WTC11 (cell line): ENCODE measurements around the gene SATB1. TPM values are rescaled to one million over a fixed set of nuclear protein-coding genes. Genes with fewer than 3 reads are reported as not detected.
A peak's percentile ranks its signal among the peaks of the same experiment; 100 is the strongest.

Source experiments
- ATAC-seq: fragments of 200-7000 bp; cut with Tn5 transposase; 2 replicates; pipeline ENCODE4 v1.10.0; 2021; ENCODE audit warnings: mild to moderate bottlenecking, moderate library complexity
- CTCF ChIA-PET: fragments of 300-600 bp; sonication (Branson Sonifier 250); formaldehyde crosslinking; loops from one replicate; lab custom pipeline; 2021; ENCODE audit warnings: antibody characterized with exemption; lab: Charles Lee
- POLR2A ChIA-PET: fragments of 350-600 bp; sonication (Branson Sonifier 250); formaldehyde crosslinking; loops from one replicate; lab custom pipeline; 2021; ENCODE audit warnings: antibody characterized with exemption; lab: Charles Lee
- DNase-seq: peaks from one replicate; pipeline ENCODE4 v3.0.0; 2021; ENCODE audit warnings: low spot score
- H3K27ac Mint-ChIP-seq: 2 replicates; pipeline ENCODE4 v1.8.0; 2021; ENCODE audit warnings: mixed read lengths
- H3K27me3 Mint-ChIP-seq: 2 replicates; pipeline ENCODE4 v1.8.0; 2021; ENCODE audit warnings: low read depth, mild to moderate bottlenecking, moderate library complexity, mixed read lengths
- H3K36me3 Mint-ChIP-seq: 2 replicates; pipeline ENCODE4 v1.8.0; 2021; ENCODE audit warnings: mixed read lengths
- H3K4me1 Mint-ChIP-seq: 2 replicates; pipeline ENCODE4 v1.8.0; 2022; ENCODE audit warnings: mixed read lengths
- H3K4me3 Mint-ChIP-seq: 2 replicates; pipeline ENCODE4 v1.8.0; 2021; ENCODE audit warnings: mild to moderate bottlenecking, moderate library complexity, mixed read lengths
- H3K9me3 Mint-ChIP-seq: 2 replicates; pipeline ENCODE4 v1.8.0; 2021; ENCODE audit warnings: mixed read lengths
- ATF1 ChIP-seq: sonication (generic); formaldehyde crosslinking; IDR thresholded peaks from 2 replicates; pipeline ENCODE4 v1.8.1; 2023; ENCODE audit warnings: mild to moderate bottlenecking, moderate library complexity, missing genetic modification reagents
- CBFB ChIP-seq: sonication (generic); formaldehyde crosslinking; IDR thresholded peaks from 2 replicates; pipeline ENCODE4 v1.8.1; 2022; ENCODE audit warnings: mild to moderate bottlenecking, low read depth, missing genetic modification reagents
- CREB1 ChIP-seq: sonication (generic); formaldehyde crosslinking; IDR thresholded peaks from 2 replicates; pipeline ENCODE4 v1.8.0; 2023; ENCODE audit warnings: mild to moderate bottlenecking, missing genetic modification reagents
- ERG ChIP-seq: fragments of 250-450 bp; sonication (Bioruptor Pico); IDR thresholded peaks from 2 replicates; pipeline ENCODE4 v1.8.0; 2021; ENCODE audit warnings: mild to moderate bottlenecking
- ESRRA ChIP-seq: sonication (generic); formaldehyde crosslinking; IDR thresholded peaks from 2 replicates; pipeline ENCODE4 v1.8.1; 2022; ENCODE audit warnings: mild to moderate bottlenecking, missing genetic modification reagents, borderline replicate concordance
- FOXP1 ChIP-seq: sonication (generic); formaldehyde crosslinking; IDR thresholded peaks from 2 replicates; pipeline ENCODE4 v1.8.0; 2022; ENCODE audit warnings: missing genetic modification reagents, mild to moderate bottlenecking, moderate library complexity, borderline replicate concordance
- GTF2I ChIP-seq: fragments of 250-450 bp; sonication (Bioruptor Pico); conservative IDR thresholded peaks from 2 replicates; pipeline ENCODE4 v1.4.0; 2021; ENCODE audit warnings: mild to moderate bottlenecking
- MLX ChIP-seq: sonication (generic); formaldehyde crosslinking; IDR thresholded peaks from 2 replicates; pipeline ENCODE4 v1.8.1; 2023; ENCODE audit warnings: mild to moderate bottlenecking, missing genetic modification reagents, moderate library complexity
- PRRX2 ChIP-seq: fragments of 250-450 bp; sonication (Bioruptor Pico); IDR thresholded peaks from 2 replicates; pipeline ENCODE4 v1.8.0; 2021; ENCODE audit warnings: mild to moderate bottlenecking
- SMAD3 ChIP-seq: sonication (generic); formaldehyde crosslinking; IDR thresholded peaks from 2 replicates; pipeline ENCODE4 v1.8.0; 2022; ENCODE audit warnings: missing genetic modification reagents, mild to moderate bottlenecking, borderline replicate concordance
- SMAD4 ChIP-seq: sonication (generic); formaldehyde crosslinking; IDR thresholded peaks from 2 replicates; pipeline ENCODE4 v1.8.0; 2022; ENCODE audit warnings: mild to moderate bottlenecking, missing genetic modification reagents
- TCF7 ChIP-seq: sonication (generic); formaldehyde crosslinking; IDR thresholded peaks from 2 replicates; pipeline ENCODE4 v1.8.0; 2022; ENCODE audit warnings: mild to moderate bottlenecking, low read depth, missing genetic modification reagents, moderate library complexity
- ZBTB21 ChIP-seq: sonication (generic); formaldehyde crosslinking; IDR thresholded peaks from 2 replicates; pipeline ENCODE4 v1.8.1; 2023; ENCODE audit warnings: mild to moderate bottlenecking, missing genetic modification reagents, borderline replicate concordance
- ZNF219 ChIP-seq: sonication (generic); formaldehyde crosslinking; IDR thresholded peaks from 2 replicates; pipeline ENCODE4 v1.8.0; 2023; ENCODE audit warnings: missing genetic modification reagents, mild to moderate bottlenecking, borderline replicate concordance
- ZNF232 ChIP-seq: sonication (generic); formaldehyde crosslinking; IDR thresholded peaks from 2 replicates; pipeline ENCODE4 v1.8.0; 2022; ENCODE audit warnings: mild to moderate bottlenecking, missing genetic modification reagents
- ZNF512 ChIP-seq: sonication (generic); formaldehyde crosslinking; IDR thresholded peaks from 2 replicates; pipeline ENCODE4 v1.8.1; 2022; ENCODE audit warnings: missing genetic modification reagents, borderline replicate concordance
- ZNF671 ChIP-seq: fragments of 250-450 bp; sonication (Bioruptor Pico); IDR thresholded peaks from 2 replicates; pipeline ENCODE4 v1.8.0; 2021; ENCODE audit warnings: mild to moderate bottlenecking
- total RNA-seq: library from RNA; stranded (reverse); gene quantifications from 3 replicates; pipeline ENCODE4 v1.2.3, GENCODE V29; 2021

SATB1 gene
- total RNA-seq, 1 experiment from 2014 or later, result 36.2 TPM

- H3K27ac Mint-ChIP-seq, result no peak overlapping the region
Measured at GRCh38 chr3:18402239-18402799, 22.8 kb downstream of the SATB1 start.

GRCh38 chr3:18401300-18401961 is 23.7 kb downstream of the SATB1 start:
- H3K27ac Mint-ChIP-seq, result peak overlapping the region; percentile 47; the same call in 1 of the 2 replicates
- H3K36me3 Mint-ChIP-seq, result peaks cover 5% of the 10 kb centered on the region
- POLR2A ChIA-PET, result no interaction called here
- TF ChIP-seq ESRRA, result no peak
- TF ChIP-seq ZNF232, result no peak
- no peak for TF ChIP-seq ZBTB21 (CRISPR knock-in tag)
- TF ChIP-seq ZNF219 (CRISPR knock-in tag), result no peak
- TF ChIP-seq CBFB (CRISPR knock-in tag), result no peak
- TF ChIP-seq ZNF512 (CRISPR knock-in tag), result no peak
- CTCF ChIA-PET, result interaction anchor here (0.7 kb wide), 1 partner anchor 12 kb away, joined by 3 read pairs; no protein-coding TSS in a partner anchor
- peaks cover 5% of the 10 kb centered on the region; the same call in 1 of the 2 replicates for H3K4me1 Mint-ChIP-seq
- no peaks in the 10 kb centered on the region for H3K9me3 Mint-ChIP-seq
- no peaks in the 10 kb centered on the region for H3K27me3 Mint-ChIP-seq
- no peak for DNase-seq
- no peak for ATAC-seq
- no peak overlapping the region for H3K4me3 Mint-ChIP-seq

More at GRCh38 chr3:18402239-18402799, 22.8 kb downstream of the SATB1 start:
- TF ChIP-seq ATF1 (CRISPR knock-in tag) (no peak), ERG (CRISPR knock-in tag) (no peak)
- no peaks in the 10 kb centered on the region for H3K36me3 Mint-ChIP-seq
- peaks cover 5% of the 10 kb centered on the region; the same call in 1 of the 2 replicates for H3K4me1 Mint-ChIP-seq
- ChIA-PET CTCF (interaction anchor here (0.7 kb wide), 1 partner anchor 22 kb away, joined by 3 read pairs; no protein-coding TSS in a partner anchor), POLR2A (interaction anchor here (1.1 kb wide), 1 partner anchor 9 kb away, joined by 5 read pairs; no protein-coding TSS in a partner anchor)
- no peak overlapping the region for H3K4me3 Mint-ChIP-seq
- no peaks in the 10 kb centered on the region for H3K9me3 Mint-ChIP-seq
- H3K27me3 Mint-ChIP-seq, result no peaks in the 10 kb centered on the region
- no peak for DNase-seq
- ATAC-seq, result no peak

GRCh38 chr3:18398448-18398847 is 26.7 kb downstream of the SATB1 start:
- H3K9me3 Mint-ChIP-seq, result no peaks in the 10 kb centered on the region
- 0 out of 2 replicates have a peak, but pooled peaks cover 5% of the 10 kb centered on the region for H3K4me1 Mint-ChIP-seq
- peaks cover 19% of the 10 kb centered on the region for H3K36me3 Mint-ChIP-seq
- ChIA-PET CTCF (interaction anchor here (1.1 kb wide), 1 partner anchor 9 kb away, joined by 3 read pairs; no protein-coding TSS in a partner anchor), POLR2A (no interaction called here)
- no peak for TF ChIP-seq PRRX2 (CRISPR knock-in tag)
- no peak for TF ChIP-seq SMAD4 (CRISPR knock-in tag)
- H3K27me3 Mint-ChIP-seq, result no peaks in the 10 kb centered on the region
- no peak overlapping the region for H3K27ac Mint-ChIP-seq
- ATAC-seq (no peak), DNase-seq (no peak)
- no peak overlapping the region for H3K4me3 Mint-ChIP-seq

- Mint-ChIP-seq H3K36me3 (peaks cover 19% of the 10 kb centered on the region), H3K9me3 (no peaks in the 10 kb centered on the region), H3K27ac (no peak overlapping the region), H3K4me3 (no peak overlapping the region), H3K4me1 (no peaks in the 10 kb centered on the region), H3K27me3 (no peaks in the 10 kb centered on the region)
- ChIA-PET POLR2A (no interaction called here), CTCF (interaction anchor here (1.2 kb wide), 1 partner anchor 970 kb away, joined by 3 read pairs; no protein-coding TSS in a partner anchor)
- TF ChIP-seq SMAD3 (CRISPR knock-in tag), result no peak
- no peak for TF ChIP-seq TCF7 (CRISPR knock-in tag)
- TF ChIP-seq CREB1, result no peak
- TF ChIP-seq FOXP1 (CRISPR knock-in tag), result no peak
- TF ChIP-seq CBFB (CRISPR knock-in tag), result no peak
- no peak for TF ChIP-seq GTF2I
- TF ChIP-seq MLX (CRISPR knock-in tag), result no peak
- no peak for TF ChIP-seq ZNF671 (CRISPR knock-in tag)
- DNase-seq (no peak), ATAC-seq (no peak)
Measured at GRCh38 chr3:18396428-18396827, 28.7 kb downstream of the SATB1 start.
